Spleen (tissue), 11 donors: Measurements from ENCODE around the gene SCAMP4. TPM values are rescaled to one million over a fixed set of nuclear protein-coding genes. Genes with fewer than 3 reads are reported as not detected.
"Not testable (repeated sequence)": the region's sequence is repeated elsewhere in the genome, so short reads cannot be mapped to it uniquely, and the experiment has no call there.

Experiments used
- DNase-seq: peaks from one replicate; pipeline ENCODE4 v3.0.0-alpha.2; 2020
- H3K27ac ChIP-seq, 8 donors: fragments of 200-600 bp; sonication (generic) in 7 of 8; 1 replicate in 4 of 8; 2 replicates in 4 of 8; pipeline versions ENCODE4 v1.5.0 to v1.8.0; 2016 to 2021; ENCODE audit warnings: inconsistent platforms in 4 of 8, mild to moderate bottlenecking in 4 of 8, moderate library complexity in 1 of 8
- H3K27me3 ChIP-seq, 7 donors: fragments of 200-600 bp; sonication (generic) in 6 of 7; replicated peaks in 1 of 7; 1 replicate in 4 of 7; 2 replicates in 3 of 7; pipeline versions ENCODE4 v1.5.0 to v1.8.0; 2016 to 2021; ENCODE audit warnings: inconsistent platforms in 3 of 7, mild to moderate bottlenecking in 1 of 7
- H3K36me3 ChIP-seq, 6 donors: fragments of 200-600 bp; sonication (generic) in 5 of 6; 1 replicate in 4 of 6; 2 replicates in 2 of 6; pipeline versions ENCODE4 v1.5.0 to v1.8.0; 2016 to 2021; ENCODE audit warnings: inconsistent platforms in 2 of 6
- H3K4me1 ChIP-seq, 6 donors: fragments of 200-600 bp; sonication (generic) in 5 of 6; 1 replicate in 3 of 6; 2 replicates in 3 of 6; pipeline versions ENCODE4 v1.5.0 to v1.8.0; 2016 to 2021; ENCODE audit warnings: inconsistent platforms in 3 of 6
- H3K4me3 ChIP-seq, 8 donors: fragments of 200-600 bp; sonication (generic) in 7 of 8; 1 replicate in 4 of 8; 2 replicates in 4 of 8; pipeline versions ENCODE4 v1.5.0 to v1.8.0; 2016 to 2021; ENCODE audit warnings: inconsistent platforms in 4 of 8, mild to moderate bottlenecking in 4 of 8, moderate library complexity in 2 of 8
- H3K9me3 ChIP-seq, 8 donors: fragments of 200-600 bp; sonication (generic) in 7 of 8; 1 replicate in 4 of 8; 2 replicates in 4 of 8; pipeline versions ENCODE4 v1.5.0 to v1.8.0; 2016 to 2021; ENCODE audit warnings: inconsistent platforms in 4 of 8
- CTCF ChIP-seq, 11 experiments: fragments of 200-600 bp in 7 of 11; fragments of 450-650 bp in 4 of 11; sonication (generic) in 4 of 11; IDR thresholded peaks in 8 of 11; conservative IDR thresholded peaks in 3 of 11; 1 replicate in 7 of 11; 2 replicates in 4 of 11; pipeline versions ENCODE4 v1.4.0 to v1.8.0; 2016 to 2021; ENCODE audit warnings: antibody characterized with exemption in 11 of 11, inconsistent platforms in 4 of 11, mild to moderate bottlenecking in 1 of 11
- POLR2A ChIP-seq, 3 donors: fragments of 450-650 bp; IDR thresholded peaks; one replicate each; pipeline ENCODE4 v1.5.1; 2017; ENCODE audit warnings: antibody characterized with exemption in 3 of 3, mild to moderate bottlenecking in 1 of 3
- POLR2AphosphoS5 ChIP-seq, 3 donors: sonication (generic); formaldehyde crosslinking; IDR thresholded peaks; one replicate each; pipeline ENCODE4 v1.5.1; 2017; ENCODE audit warnings: antibody characterized with exemption in 3 of 3
- WGBS, 5 donors: extraction: QIAGEN DNeasy Blood & Tissue Kit in 3 of 5; methylation state at CpG; one replicate each; pipeline versions ENCODE4 v1.1.5 to v1.1.7; 2013 to 2018; 5-methylcytosine and 5-hydroxymethylcytosine counted together
- intact Hi-C: fragments of 100-400 bp; cut with DNase I; formaldehyde crosslinking; loops from one replicate; pipeline ENCODE4 v1.15.0; 2023; ENCODE audit warnings: low total_unique reads
- polyA plus RNA-seq, 3 donors: library from polyadenylated mRNA; stranded (reverse); fragments of 200-250 nt; gene quantifications; one replicate each; pipeline ENCODE4 v1.2.1, GENCODE V29; 2013
- total RNA-seq, 7 donors: library from RNA; depleted of rRNA in 3 of 7; stranded (reverse); fragments of >200 nt in 3 of 7; fragmentation: NEBNext Ultra II Directional in 4 of 7; extraction: Animal tissue kit (Norgen Biotek cat#: 25700) in 4 of 7; gene quantifications; one replicate each; pipeline versions ENCODE4 v1.1.0 to v1.2.1, GENCODE V29; 2016 to 2021
- donor health status: healthy with polysubstance abuse.
- donor health status: DM: no; HTN: no; CAD: no; lungs with moderate emphysema.
- donor health status: DM: no; HTN: no; CAD: no.
- donor health status: Bipolar disorder and iron deficiency.
- donor health status: healthy.
- donor health status: DM: no; HTN: no; CAD: no.
- donor health status: DM: yes; HTN: yes; CAD: no.

The SCAMP4 gene
- total and polyA plus RNA-seq, 10 donors: 13.0 to 92.2 (median 51.8) TPM

GRCh38 chr19:1885398-1886119 is 19.6 kb upstream of the SCAMP4 start, which contains the start of gene ABHD17A:
ABHD17A (minus strand) TSS chr19:1885496; CDS start chr19:1881566, 3,930 bp downstream.
- peak; percentile 99 for DNase-seq
- TF ChIP-seq POLR2AphosphoS5 (IDR thresholded peaks at IDR 0.05) (peak; percentile 96 to 98 (median 97)), POLR2A (IDR thresholded peaks at IDR 0.05) (peak in 2 of 3 donors; percentile 62 to 94), CTCF (IDR thresholded peaks at IDR 0.05 in 8 of 11, conservative IDR thresholded peaks at IDR 0.05 in 3 of 11) (peak in 1 of 11 experiments; percentile 12)
- WGBS, 5 donors: 19 to 33% (median 24%) methylated on average over 28 to 46 of the region's 46 CpGs
- intact Hi-C loops, H3K9me3 ChIP-seq, H3K27me3 ChIP-seq, H3K36me3 ChIP-seq: not testable (repeated sequence)
- Histone ChIP-seq H3K4me1 (peaks cover 33 to 64% (median 50%) of the 10 kb centered on the region in 6 donors), H3K4me3 (peak within 1 kb of the TSS; percentile 68 to 96 (median 88)), H3K27ac (peak within 1 kb of the TSS; percentile 79 to 95 (median 93))

GRCh38 chr19:1886360-1886759 is 18.8 kb upstream of the SCAMP4 start:
- peak overlapping the region in 1 of 8 donors; percentile 95 for H3K27ac ChIP-seq
- intact Hi-C loops, H3K27me3 ChIP-seq, H3K36me3 ChIP-seq, DNase-seq, H3K4me3 ChIP-seq, H3K9me3 ChIP-seq: not testable (repeated sequence)
- WGBS, 5 donors: 93 to 97% (median 95%) methylated on average over 15 of the region's 15 CpGs
- peaks cover 28 to 56% (median 44%) of the 10 kb centered on the region in 6 donors for H3K4me1 ChIP-seq

GRCh38 chr19:1888385-1888784 is 16.8 kb upstream of the SCAMP4 start:
- H3K4me1 ChIP-seq: peaks cover 11 to 43% (median 24%) of the 10 kb centered on the region in 6 donors
- H3K9me3 ChIP-seq: no peaks in the 10 kb centered on the region
- TF ChIP-seq POLR2A (IDR thresholded peaks at IDR 0.05) (no peak), POLR2AphosphoS5 (IDR thresholded peaks at IDR 0.05) (no peak), CTCF (IDR thresholded peaks at IDR 0.05 in 8 of 11, conservative IDR thresholded peaks at IDR 0.05 in 3 of 11) (no peak)
- no peak for DNase-seq
- no peak overlapping the region for H3K27ac ChIP-seq
- 80 to 94% (median 88%) methylated on average over 5 of the region's 5 CpGs for WGBS, 5 donors
- no peaks in the 10 kb centered on the region for H3K36me3 ChIP-seq
- H3K4me3 ChIP-seq: no peak overlapping the region
- intact Hi-C loops: no loop called here
- H3K27me3 ChIP-seq: no peaks in the 10 kb centered on the region

- WGBS, 5 donors: 90 to 100% (median 100%) methylated on average over 1 of the region's 1 CpG
- H3K4me1 ChIP-seq: peaks cover 0 to 41% (median 16%) of the 10 kb centered on the region in 6 donors
- no peak overlapping the region for H3K27ac ChIP-seq
Measured at GRCh38 chr19:1889907-1890306, 15.3 kb upstream of the SCAMP4 start.

More at GRCh38 chr19:1889907-1890306, 15.3 kb upstream of the SCAMP4 start:
- Histone ChIP-seq H3K4me3 (no peak overlapping the region), H3K36me3 (no peaks in the 10 kb centered on the region), H3K9me3 (no peaks in the 10 kb centered on the region), H3K27me3 (no peaks in the 10 kb centered on the region)
- TF ChIP-seq POLR2A (IDR thresholded peaks at IDR 0.05) (no peak), POLR2AphosphoS5 (IDR thresholded peaks at IDR 0.05) (no peak), CTCF (IDR thresholded peaks at IDR 0.05 in 8 of 11, conservative IDR thresholded peaks at IDR 0.05 in 3 of 11) (no peak)
- DNase-seq: no peak
- intact Hi-C loops: no loop called here
